ENCODE data around the gene ZNF44.

Gene ZNF44

DNA sequence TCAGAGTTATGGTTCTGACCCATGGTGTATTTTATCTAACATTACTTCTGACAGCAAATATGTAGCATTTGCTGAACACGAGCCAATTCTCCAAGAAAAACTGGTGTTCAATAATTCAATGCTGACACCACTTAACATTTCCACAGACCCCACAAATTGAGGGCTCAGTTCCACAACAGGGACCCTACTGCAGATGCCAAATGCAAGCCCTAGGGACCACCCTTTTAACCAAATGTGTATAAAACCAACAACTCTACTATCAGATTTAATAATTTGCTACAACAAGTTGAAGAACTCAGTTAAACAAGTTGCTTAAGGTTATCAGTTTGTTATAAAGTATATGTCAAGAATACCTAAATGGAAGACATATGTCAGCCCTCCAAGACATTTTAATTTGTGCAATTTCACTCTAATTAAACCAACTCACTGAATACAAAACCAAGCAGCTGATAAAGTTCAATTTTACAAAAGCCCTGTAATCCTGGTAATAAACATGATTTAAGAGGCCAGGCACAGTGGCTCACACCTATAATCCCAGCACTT lies 6.7 kb downstream of the ZNF44 start:
- no peak overlapping the region for H3K4me3 ChIP-seq (ENCODE audit: control insufficient read depth, low read depth, low read length)
- DNase-seq (ENCODE audit: low read depth): no peak
- TF ChIP-seq, protein P1, sequence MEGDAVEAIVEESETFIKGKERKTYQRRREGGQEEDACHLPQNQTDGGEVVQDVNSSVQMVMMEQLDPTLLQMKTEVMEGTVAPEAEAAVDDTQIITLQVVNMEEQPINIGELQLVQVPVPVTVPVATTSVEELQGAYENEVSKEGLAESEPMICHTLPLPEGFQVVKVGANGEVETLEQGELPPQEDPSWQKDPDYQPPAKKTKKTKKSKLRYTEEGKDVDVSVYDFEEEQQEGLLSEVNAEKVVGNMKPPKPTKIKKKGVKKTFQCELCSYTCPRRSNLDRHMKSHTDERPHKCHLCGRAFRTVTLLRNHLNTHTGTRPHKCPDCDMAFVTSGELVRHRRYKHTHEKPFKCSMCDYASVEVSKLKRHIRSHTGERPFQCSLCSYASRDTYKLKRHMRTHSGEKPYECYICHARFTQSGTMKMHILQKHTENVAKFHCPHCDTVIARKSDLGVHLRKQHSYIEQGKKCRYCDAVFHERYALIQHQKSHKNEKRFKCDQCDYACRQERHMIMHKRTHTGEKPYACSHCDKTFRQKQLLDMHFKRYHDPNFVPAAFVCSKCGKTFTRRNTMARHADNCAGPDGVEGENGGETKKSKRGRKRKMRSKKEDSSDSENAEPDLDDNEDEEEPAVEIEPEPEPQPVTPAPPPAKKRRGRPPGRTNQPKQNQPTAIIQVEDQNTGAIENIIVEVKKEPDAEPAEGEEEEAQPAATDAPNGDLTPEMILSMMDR (IDR thresholded peaks at IDR 0.05; ENCODE audit: control insufficient read depth, insufficient read depth, low read depth, low read length, missing control alignments): no peak

DNA sequence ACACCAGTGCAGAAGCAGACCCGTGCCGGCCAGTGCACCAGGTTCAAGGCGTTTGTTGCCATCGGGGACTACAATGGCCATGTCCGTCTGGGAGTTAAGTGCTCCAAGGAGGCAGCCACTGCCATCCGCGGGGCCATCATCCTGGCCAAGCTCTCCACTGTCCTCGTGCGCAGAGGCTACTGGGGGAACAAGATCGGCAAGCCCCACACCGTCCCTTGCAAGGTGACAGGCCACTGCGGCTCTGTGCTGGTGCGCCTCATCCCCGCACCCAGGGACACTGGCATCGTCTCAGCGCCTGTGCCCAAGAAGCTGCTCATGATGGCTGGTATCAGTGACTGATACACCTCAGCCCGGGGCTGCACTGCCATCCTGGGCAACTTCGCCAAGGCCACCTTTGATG lies 10.1 kb downstream of the ZNF44 start:
- DNase-seq (ENCODE audit: low read depth): no peak
- TF ChIP-seq, protein P1 (IDR thresholded peaks at IDR 0.05; ENCODE audit: control insufficient read depth, insufficient read depth, low read depth, low read length, missing control alignments): no peak
- no peak overlapping the region for H3K4me3 ChIP-seq (ENCODE audit: control insufficient read depth, low read depth, low read length)

DNA sequence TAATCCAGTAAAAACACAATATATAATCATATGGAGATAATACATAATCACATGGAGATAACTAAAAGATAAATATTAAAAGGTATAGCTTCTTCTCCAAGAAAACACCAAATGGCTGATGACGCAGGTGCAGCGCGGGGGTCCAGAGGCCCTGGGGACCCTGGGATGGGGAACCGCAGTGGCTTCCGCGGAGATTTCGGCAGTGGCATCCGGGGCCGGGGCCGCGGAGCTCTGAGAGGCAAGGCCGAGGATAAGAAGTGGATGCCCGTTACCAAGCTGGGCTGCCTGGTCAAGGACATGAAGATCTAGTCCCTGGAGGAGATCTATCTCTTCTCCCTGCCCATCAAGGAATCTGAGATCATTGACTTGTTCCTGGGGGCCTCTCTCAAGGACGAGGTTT lies 10.5 kb downstream of the ZNF44 start:
- TF ChIP-seq, protein P1 (IDR thresholded peaks at IDR 0.05; ENCODE audit: control insufficient read depth, insufficient read depth, low read depth, low read length, missing control alignments): no peak
- DNase-seq (ENCODE audit: low read depth): no peak
- no peak overlapping the region for H3K4me3 ChIP-seq (ENCODE audit: control insufficient read depth, low read depth, low read length)

DNA sequence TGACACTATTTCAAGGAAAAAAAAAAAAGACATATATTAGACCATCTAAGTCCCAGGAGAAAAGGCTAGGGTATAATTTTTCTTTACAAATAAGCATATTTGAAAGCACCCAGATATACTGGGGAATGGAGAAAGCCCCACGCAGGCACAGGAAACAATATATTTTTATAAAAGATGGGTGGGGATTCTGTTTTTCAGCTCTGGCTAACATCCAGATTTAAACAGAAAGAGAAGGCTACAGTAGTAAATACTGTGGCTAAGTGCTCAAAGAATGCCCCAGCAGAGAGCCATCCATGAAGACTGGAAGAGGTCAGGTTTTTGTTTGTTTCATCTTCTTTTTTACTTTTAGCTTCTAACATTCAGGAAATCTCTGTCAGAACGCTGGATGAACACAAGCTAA lies 16.0 kb downstream of the ZNF44 start:
- no peak overlapping the region for H3K4me3 ChIP-seq (ENCODE audit: control insufficient read depth, low read depth, low read length)
- DNase-seq (ENCODE audit: low read depth): no peak
- TF ChIP-seq, protein P1 (IDR thresholded peaks at IDR 0.05; ENCODE audit: control insufficient read depth, insufficient read depth, low read depth, low read length, missing control alignments): no peak

DNA sequence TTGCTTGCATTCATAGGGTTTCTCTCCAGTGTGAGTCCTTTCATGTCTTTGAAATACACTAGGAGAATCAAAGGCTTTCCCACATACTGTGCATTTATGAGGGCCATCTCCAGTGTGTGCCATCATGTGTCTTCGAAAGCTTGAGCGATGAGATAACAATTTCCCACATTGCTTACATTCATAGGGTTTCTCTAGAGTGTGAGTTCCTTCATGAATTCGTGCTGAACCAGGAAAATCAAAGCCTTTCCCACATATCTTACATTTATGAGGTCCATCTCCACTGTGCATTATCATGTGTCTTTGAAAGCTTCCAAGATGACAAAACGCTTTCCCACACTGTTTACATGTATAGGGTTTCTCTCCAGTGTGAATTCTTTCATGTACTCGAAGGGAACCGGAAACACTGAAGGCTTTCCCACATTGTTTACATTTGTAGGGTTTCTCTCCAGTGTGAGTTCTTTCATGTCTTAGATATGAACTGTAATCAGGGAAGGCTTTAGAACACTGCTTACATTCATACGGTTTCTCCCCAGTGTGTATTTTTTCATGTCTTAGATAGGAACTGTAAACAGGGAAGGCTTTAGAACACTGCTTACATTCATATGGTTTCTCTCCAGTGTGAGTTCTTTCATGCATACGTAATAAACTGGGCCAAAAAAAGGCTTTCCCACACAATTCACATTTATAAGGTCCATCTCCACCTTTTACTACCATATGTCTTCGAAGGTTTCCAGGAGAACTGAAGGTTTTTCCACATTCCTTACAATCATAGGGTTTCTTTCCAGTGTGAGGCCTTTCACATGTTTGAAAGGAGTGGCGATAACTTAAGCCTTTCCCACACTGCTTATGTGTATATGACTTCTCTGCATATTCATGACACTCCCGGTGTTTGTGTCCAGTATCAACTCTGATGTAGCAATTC lies 21.4 kb downstream of the ZNF44 start:
- H3K4me3 ChIP-seq (ENCODE audit: control insufficient read depth, low read depth, low read length): no peak overlapping the region
- TF ChIP-seq, protein P1 (IDR thresholded peaks at IDR 0.05; ENCODE audit: control insufficient read depth, insufficient read depth, low read depth, low read length, missing control alignments): no peak
- no peak for DNase-seq (ENCODE audit: low read depth)

DNA sequence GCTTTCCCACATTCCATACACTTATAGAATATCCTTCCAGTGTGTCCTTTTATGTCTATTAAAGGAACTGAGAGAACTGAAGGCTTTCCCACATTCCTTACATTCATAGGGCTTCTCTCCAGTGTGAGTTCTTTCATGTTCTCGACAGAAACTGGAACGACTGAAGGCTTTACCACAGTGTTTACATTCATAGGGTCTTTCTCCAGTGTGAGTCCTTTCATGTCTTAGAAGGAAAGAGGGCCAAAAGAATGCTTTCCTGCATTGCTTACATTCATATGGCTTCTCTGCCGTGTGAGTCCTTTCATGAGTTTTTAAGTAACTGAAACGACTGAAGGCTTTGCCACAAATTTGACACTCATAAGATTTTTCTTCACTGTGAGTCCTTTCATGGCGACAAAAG lies 22.3 kb downstream of the ZNF44 start:
- no peak overlapping the region for H3K4me3 ChIP-seq (ENCODE audit: control insufficient read depth, low read depth, low read length)
- TF ChIP-seq, protein P1 (IDR thresholded peaks at IDR 0.05; ENCODE audit: control insufficient read depth, insufficient read depth, low read depth, low read length, missing control alignments): no peak
- DNase-seq (ENCODE audit: low read depth): no peak

Measured in AG09309 (cell line).